Measurements from ENCODE around the gene SGCB.

The SGCB gene

DNA sequence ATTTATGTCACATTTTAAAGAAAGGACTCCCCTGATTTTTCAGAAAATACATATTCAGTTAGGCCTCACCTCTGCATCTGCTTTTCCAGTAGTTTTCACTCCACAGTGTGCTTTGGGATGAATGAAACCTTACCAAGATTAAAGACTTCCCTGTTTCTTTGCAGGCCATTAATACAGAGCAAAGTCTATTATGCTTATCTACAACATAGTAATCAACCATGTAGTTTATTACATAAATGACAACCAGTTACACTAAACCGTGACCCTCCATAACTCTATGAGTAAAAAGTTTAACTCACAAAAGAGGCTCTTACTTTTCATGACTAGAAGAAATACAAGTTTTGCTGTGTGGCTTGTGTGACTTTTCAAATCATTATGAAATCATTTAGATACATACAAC lies 20.3 kb downstream of the SGCB start:
- DNase-seq = no peak

DNA sequence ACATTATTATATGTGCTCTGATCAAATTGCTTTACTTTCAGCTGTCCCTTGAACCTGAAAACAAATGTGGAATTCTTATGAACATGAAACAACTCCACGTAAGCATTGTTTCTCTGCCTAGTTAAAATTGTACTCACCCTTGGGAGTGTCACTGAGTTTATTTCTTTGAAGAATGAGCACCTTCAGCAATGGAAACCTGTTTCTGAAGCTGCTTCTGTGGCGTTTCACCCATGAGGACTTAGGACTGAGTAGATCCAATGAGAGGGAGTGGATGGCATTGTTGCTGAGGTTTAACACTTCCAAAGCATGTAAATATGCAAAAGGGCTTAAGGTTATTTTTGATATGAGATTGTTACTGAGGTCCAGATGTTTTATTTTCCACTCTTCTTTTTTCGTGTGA lies 21.1 kb downstream of the SGCB start:
- no peak for DNase-seq

DNA sequence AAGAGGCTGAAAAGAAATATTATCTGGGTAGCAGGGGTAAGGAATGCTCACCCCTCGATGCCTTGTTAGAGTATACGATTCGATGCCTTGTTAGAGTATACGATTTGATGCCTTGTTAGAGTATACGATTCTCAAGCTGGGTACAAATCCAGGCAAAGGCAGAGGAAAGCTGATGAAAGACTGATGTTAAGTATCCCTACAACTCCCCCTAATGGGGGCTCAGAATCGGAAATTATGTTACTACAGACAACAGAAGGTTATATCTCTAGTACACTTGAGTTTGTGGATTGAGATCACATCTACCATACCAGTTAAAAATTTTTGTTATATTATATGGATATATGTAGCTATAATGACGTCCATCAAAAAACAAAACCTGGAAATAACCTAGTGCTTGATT lies 22.7 kb downstream of the SGCB start:
- DNase-seq = peak; percentile 7

DNA sequence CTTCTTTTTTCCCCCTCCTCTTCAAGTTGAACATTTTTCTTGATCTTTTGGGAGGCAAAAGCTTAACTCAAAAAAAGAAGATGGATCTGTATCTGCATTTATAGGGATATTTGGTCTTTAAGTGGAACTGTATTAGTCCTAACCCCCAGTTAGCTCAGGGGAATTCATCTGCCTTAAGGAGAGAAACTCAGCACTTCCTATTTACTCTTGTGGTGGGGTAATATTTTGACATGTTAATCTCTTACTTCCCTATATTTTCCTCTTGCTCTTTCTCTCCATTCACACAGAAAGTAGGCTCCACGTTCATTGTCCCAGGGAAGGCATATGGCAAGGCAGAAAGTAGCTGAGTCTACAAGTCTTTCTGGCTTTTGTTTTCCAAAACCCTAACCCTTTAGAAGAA lies 23.2 kb downstream of the SGCB start:
- no peak for DNase-seq

DNA sequence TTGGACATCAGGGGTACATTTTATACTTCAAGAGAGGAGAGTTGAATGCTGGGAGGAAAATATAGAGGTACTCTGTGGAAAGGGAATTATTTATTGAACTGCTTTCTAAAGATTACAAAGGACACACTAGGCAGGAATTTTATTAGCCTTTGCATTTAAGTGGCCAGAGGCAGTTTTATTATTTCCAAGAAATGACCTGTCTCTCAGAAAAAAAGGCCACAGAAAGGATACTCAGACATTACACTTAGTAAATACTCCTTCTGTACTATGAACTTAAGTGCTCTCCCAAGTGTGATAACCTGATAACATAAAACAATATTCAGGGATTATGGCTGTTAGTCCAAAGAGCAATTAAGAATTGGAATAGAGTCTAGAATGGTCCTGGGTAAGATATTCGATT lies 25.4 kb downstream of the SGCB start:
- DNase-seq = no peak

DNA sequence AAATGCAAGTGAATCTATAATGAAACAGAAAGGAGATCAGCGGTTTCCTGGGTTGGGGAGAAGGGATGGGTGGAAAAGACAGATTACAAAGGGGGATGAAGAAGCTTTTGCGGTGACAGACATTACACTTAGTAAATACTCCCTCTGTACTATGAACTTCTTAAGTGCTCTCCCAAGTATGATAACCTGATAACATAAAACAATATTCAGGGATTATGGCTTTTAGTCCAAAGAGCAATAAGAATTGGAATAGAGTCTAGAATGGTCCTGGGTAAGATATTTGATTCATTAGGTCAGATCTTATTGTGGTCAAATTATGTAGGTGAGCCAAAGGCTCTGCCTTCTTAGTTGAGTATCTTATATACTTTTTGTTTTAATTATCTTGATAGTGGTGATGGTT lies 27.1 kb downstream of the SGCB start:
- DNase-seq = no peak

DNA sequence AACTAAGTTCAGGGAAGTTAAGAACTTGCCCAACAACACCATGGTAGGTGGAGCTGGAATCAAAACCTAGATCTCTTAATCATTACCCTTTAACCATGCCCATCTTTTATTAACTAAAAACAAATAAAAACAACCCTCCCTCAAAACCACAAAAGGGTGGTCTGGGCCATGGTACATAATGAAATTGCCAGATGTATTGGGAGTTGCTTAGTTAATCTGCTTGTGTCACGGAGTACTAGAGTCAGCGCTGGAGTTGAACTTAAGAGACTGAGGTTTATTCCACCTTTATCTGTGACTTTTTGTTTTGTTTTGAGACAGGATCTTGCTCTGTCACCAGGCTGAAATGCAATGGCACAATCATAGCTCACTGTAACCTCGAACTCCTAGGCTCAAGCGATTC lies 31.2 kb downstream of the SGCB start:
- DNase-seq = no peak

DNA sequence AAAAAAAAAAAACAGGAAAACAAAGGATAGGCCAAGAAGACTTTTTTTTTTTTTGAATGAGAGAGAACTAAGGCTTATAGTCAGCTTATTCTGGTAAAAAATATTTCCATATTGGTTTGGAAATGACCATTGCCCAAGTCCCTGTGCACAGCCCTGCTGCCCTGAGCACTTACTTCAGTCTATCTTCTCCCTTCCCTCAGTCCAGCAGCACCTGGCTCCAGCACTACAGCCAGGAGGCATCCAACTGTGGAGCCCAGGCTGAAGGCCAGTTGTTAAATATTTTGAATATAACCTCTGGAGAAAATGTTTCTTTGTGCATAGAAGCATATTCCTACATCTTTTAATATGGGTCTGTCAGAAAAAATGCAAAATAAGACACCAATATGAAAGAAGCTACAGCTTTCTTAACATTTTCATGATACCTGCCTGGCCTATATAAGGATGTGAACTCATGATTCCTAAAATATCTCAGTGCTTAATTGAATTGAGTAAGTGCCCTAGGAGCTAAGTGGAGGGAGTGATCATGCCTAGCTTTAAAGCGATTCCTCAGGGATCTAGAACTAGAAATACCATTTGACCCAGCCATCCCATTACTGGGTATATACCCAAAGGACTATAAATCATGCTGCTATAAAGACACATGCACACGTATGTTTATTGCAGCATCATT lies 32.4 kb downstream of the SGCB start:
- no peak for DNase-seq

DNA sequence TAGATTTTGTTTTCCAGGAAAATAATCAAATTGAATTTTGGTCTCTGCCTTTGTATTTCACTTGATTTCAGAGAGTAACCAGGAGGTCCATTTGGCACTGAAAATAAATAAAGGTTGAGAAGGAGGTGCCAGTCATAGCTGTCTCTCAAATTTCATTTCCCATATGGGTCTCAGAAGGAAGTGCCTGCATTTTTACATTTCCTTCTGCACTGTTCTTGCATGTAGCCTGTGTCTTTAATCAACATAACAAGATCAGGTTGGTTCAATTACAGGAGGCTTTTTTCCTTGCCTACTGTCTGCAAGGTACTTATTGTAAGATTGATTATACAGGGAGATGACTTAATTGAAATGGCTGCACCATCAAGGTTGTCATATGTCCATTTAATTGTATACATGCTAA lies 33.7 kb downstream of the SGCB start:
- DNase-seq = no peak

DNA sequence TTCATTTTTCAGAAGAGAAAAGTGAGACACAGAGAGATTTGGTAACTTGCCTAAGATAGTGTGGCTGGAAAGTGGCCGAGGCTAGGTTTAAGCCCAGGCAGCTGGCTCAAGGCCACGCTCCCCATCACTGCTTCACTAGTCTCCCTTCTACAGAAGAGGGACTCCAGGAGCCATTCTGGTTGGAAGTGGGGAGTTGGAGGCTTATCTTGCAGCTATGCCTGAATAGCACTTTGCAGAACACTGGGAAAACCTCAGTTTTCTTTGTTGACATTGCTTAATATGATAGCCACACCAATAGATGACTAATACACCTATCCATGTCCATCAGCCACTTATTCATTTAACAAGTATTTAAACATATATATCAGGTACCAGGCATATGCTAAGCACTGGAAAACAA lies 36.5 kb downstream of the SGCB start:
- DNase-seq = no peak

DNA sequence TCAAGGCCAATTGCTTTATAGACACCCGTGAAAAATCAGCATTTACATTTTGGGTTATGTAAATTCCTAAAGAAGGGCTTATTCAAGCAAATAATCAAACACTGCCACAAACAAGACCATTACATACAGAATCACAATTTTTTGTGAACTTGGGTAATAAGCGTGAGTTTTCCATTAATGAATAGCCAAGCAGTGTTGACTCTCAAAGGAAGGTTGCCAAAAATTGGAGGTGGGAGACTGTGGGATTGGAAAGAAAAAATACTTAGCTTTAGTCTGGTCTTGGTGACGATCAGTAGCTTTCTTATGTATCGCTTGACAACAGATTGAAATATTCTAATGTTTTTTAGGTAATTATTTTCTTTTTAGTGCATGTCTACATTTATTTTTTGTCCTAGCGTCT lies 38.8 kb downstream of the SGCB start:
- no peak for DNase-seq

DNA sequence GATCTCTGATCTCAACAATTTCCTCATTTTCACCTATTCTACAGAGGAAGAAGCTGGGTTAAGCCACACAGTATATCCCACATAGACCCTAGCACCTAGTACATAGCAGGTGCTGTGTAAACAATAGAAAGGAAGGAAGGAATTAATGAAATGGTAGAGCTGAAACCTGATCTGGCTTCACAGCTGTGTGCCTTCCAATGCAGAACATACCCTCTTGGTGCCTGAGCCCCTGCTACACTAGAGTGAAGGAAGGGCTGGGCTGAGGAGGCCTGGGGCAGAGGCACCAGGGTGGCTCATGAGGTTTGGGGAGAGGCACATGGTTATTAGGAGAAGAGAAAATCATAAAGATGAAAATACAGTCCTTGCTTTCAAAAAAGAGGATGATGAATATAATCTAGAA lies 39.3 kb downstream of the SGCB start:
- no peak for DNase-seq

DNA sequence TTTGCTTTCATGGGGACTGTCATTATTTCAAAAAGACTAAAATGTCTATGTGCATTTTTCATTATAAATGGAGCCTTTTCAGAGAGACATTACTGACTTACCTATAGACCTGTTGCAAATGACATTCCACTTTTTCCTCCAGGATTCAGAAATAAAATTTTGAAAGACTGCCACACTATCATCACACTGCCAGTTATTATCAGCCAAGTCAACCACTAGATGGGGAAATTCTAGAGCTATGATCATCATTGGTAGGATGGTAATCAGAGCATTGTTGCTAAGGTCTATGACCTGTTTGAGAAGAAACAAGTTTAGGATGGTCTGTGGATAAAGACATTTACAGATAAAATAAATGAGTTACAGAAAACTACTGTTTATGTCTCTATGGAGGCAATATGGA lies 40.5 kb downstream of the SGCB start:
- DNase-seq = no peak

DNA sequence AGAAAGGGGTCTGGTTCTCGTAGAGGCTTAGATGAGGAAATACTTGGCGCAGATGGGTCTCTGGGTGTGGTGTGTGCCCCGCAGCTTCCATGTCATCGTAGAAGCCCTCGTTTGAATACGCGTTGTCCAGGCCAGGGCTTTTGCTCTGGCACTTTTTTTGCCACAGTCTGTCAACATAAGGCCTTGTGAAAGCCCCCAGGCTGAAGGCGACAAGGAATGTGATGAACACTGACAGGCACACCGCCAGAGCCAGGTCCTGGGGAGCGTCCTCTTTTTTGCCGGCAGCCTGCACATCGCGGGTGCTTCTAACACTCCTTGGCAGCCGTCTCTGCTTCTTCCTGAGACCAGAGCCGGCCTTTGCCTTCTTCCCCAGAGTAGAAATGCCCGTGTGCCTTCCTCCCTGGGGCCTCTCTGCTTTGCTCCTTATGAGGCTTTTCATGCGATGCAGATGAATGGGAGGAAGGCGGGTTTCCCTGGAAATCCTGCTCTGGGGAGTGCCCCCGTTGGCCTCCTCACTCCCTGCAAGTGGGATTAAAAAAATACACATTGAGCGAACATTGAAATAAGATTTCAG lies 42.4 kb downstream of the SGCB start:
- DNase-seq = no peak
